CD4-positive, alpha-beta T cell treated with Interleukin-12 subunit alpha and Interleukin-12 subunit beta, for 1 hour (primary cell): ENCODE data around the gene REPS1.
"Not testable (repeated sequence)": the region's sequence is repeated elsewhere in the genome, so short reads cannot be mapped to it uniquely, and the experiment has no call there.

Source experiments
- DNase-seq: peaks from one replicate; pipeline ENCODE4 v3.0.0-alpha.2; 2020

Gene REPS1

DNA sequence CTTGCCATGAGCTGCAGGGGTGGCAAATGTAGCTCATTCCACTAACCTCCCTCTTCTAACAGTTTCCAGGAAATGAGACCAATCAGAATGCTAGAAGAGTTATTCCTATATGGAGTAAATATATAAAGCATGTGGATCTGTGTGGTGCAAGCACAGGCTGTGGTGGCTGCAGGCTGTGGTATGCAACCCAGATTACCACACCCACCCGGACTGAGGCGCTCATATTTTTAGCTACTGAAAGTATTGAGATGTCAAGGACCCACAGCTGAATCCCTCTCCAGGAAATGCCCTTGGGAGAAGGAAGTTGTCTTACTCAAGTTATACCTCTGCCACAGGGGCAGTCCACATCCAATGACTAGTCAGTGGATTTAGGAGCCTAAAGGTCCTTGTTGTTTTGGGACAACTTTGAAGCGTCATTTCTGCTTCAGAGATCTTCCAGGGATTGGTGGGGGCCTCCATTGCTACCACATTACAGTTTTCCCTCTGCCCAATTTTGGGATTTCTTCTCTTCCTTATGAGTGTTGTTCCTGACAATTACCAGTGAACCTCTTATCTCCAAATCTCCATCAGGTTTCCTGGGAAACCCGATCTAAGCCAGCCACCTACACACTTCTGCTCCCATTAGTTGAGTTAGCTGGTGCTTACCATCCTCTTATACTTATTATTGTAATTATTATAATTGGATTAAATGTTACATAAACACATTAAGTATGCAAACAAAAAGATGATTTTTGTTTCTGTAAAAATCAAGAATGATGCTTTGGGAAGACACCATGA, 12.1 kb upstream of the REPS1 start:
- DNase-seq: no peak

DNA sequence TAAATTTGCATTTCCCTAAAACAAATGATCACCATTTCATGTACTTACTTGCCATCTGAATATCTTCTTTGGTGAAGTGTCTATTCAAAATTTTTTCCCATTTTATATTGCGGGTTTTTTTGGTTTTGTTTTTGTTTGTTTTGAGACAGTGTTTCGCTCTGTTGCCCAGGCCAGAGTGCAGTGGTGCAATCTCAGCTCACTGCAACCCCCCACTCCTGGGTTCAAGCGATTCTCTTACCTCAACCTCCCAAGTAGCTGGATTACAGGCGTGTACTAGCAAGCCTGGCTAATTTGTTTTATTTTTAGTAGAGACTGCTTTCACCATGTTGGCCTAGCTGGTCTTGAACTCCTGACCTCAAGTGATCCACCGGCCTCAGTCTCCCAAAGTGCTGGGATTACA, 9.1 kb upstream of the REPS1 start:
- no peak for DNase-seq

DNA sequence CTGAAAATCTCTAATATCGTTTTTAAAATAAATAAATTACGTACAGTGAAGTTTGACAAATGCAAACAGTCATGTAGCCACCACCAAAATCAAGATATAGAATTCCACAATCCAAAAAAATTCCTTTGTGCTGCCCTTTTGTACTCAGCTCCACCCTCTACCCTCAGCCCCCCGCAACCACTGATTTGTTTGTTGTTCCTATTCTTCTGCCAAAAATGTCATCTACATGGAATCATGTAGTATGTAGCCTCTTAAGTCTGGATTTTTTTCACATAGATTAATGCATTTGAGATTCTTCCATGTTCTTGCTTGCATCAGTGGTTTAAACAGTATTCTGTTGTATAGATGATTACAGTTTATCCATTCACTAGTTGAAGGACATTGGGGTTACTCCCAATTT, 8.5 kb upstream of the REPS1 start:
- no peak for DNase-seq

DNA sequence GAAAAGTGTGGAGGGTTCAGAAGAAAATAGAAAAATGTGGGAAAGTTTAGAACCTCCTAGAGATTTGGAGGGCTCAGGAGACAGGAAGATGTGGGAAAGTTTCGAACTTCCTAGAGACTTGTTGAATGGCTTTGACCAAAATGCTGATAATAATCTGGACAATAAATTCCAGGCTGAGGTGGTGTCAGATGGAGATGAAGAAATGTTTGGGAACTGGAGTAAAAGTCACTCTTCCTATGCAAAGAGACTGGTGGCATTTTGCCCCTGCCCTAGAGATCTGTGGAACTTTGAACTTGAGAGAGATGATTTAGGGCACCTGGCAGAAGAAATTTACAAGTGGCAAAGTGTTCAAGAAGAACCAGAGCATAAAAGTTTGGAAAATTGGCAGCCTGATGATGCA, 5.4 kb upstream of the REPS1 start:
- DNase-seq: not testable (repeated sequence)

DNA sequence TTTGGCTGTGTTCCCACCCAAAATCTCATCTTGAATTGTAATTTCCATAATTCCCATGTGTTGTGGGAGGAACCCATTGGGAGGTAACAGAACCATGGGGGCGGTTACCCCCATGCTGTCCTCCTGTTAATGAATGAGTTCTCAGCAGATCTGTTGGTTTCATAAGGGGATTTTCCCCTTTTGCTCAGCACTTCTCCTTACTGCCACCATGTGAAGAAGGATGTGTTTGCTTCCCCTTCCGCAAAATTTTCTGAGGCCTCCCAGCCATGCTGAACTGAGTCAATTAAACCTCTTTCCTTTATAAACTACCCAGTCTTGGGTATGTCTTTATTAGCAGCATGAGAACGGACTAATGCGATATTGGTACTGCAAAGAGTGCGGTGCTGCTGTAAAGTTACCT, 4.9 kb upstream of the REPS1 start:
- DNase-seq: not testable (repeated sequence)

DNA sequence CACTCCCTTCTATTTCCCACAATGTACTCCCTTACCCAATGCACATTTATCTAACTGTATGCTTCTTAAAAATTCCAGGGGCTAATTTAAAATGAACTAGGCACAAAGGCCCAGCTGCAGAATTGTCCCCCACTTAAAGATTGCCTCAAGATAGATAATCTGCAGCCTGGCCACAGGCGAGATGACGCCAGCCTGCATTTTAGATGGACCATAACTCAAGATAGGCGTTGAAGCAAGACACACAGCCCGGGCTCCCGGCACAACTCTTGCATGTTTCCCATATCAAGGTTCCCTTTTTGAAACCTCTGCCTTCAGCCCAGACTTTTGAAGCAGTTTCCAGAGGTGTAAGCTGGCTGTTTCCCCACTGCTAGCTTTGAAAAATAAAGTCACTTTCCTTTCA, 3.2 kb upstream of the REPS1 start:
- no peak for DNase-seq

DNA sequence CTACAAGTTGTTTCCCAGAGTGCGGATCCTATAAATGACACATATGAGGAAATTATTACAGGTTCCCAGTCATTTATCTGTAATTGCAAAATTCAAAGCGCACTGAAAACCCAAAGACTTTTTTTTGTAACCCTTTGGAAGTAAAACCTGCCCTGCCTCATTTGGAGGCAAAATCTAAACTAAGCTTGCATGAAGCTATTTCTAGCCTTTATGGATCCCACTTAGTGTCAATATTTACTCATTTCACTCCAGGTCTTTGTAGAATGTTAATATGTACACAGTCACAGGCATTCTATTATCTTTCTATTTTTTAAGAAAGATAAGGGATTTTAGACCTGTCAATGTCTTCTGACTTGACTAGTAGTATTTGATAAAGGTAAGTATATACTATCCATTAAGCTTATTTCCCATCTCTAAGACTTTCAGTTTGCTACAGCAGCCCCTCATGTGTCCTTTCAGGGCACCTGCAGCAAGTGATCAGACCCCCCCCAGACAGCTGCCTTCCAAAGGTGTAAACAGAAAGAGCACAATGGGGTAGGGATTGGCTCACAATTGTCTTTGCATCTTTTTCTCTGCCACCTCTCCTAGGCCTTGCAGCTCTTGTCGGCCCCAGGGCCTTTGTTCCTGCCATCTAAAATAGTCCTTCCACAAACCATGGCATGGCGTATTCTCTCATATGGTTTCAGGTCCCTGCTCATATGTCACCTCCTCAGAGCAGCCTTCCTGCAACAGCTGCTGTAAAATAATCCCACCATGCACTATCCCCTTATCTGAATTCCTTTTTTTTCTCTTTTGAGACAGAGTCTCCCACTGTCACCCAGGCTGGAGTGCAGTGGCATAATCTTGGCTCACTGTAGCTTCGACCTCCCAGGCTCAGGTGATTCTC, 1.3 kb upstream of the REPS1 start:
- DNase-seq: no peak

DNA sequence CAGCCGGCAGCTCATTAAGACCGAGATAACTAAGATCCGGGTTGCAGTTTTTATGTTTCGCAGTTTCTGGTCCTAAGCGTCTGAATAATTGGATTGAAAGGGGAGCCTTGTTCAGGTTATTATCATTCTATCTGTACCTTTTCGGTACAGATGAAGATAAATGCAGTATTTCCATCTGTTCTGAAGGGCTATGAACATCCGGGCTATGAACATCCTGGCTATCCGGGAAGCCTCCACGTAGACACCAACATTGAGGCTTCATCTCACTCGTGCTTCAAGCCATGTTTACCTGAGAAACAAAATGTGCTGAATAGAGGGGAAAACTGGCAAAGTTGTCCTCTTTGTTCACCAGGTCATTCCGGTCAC, 399 bp upstream of the REPS1 start:
- DNase-seq: no peak

DNA sequence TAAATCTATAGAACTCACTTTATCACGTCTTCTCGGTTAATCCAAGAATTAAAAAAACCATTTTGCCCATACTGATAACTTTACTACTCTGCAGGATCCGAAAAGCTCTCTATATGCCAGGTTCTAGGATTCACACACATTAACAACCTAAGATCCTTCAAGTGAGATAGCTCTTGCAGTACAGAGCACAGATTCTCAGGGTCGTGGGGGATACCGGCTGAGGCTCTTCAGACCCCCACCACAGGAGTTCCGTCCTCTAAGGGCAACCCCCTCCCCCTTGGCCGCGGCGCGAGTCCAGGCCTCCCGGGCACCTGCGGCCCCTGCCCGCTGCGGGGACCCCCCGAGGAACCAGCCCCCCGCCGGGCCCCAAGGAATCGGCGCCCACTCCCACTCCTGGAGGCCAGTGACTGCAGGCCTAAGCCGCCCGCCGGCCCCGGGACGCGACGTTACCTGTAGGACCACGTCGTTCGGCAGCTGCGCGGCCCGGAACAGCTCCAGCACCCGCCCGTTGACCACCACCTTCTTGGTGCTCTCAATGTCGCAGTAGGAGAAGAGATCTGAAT, 892 bp downstream of the REPS1 start:
- DNase-seq: no peak

DNA sequence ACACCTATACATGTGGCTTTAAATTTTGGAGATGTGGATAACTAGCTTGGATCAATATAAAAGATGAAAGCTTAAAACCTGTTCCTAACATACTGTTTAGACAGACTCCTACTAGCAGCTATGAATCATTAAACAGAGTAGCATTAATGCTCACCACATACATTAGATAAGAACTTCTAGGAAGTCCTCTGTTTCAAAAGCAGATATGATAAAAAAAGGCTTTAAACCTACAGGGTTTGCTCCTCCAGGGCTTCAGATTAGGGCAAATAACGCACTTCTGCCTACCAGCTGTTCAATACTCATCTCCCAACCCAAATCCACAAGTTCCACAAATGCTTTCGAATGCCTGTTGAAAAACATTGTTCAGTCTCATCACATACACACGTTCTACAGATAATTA, 1.5 kb downstream of the REPS1 start:
- DNase-seq: peak; percentile 13

DNA sequence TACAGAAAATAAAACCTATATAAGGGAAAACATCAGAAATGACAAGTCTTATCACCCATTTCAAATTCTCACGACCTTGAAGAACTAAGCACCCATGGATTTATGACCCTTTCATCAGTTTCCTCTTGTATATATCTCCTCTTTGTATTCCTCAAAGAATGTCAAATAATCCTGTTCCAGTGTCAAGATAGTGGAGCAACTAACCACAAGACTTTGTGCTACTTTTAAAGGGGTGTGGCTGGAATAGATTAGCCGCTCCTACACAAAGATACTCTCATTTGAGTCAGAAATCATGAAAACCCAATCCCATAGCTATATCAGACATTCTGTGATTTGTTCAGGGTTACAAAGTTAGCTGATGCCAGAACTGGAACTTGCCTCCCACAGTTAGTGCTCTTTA, 6.6 kb downstream of the REPS1 start:
- no peak for DNase-seq

DNA sequence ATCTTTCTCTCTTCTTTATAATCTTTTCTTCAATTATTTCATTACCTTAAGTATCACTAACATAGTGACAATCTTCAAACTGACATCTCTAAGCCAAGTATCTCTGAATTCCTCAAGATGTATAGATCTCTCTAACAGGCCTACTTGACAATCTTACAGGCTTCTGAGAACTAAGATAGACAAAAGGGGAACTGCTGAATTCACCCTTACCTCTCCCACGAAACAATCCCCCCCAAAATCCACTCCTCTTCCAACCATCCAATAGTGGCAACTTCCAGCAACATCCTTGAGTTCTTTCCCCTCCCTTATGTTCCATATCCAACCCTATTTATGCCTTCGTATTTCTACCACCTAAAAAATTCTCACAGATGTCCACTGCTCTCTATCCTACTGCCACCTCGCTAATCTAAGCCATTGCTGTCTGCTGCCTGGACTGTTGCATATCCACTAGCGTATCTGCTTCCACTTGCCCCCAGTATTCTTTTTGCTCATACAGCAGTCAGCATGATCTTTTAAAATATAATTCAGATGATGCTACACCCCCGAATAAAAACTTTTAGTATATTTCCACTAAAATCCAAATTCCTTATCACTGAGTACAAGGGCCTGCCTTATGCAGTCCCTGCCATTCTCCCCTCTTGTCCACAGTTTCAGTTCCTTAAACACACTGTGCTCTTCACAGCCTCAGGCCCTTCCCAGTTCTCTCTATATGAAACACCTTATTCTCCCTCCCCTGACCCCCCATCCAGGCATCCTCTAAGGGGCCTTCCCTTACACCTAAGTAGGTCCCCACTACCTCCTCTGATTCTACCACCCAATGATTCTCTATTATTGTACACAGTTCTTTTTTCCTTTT, 8.0 kb downstream of the REPS1 start:
- DNase-seq: no peak

DNA sequence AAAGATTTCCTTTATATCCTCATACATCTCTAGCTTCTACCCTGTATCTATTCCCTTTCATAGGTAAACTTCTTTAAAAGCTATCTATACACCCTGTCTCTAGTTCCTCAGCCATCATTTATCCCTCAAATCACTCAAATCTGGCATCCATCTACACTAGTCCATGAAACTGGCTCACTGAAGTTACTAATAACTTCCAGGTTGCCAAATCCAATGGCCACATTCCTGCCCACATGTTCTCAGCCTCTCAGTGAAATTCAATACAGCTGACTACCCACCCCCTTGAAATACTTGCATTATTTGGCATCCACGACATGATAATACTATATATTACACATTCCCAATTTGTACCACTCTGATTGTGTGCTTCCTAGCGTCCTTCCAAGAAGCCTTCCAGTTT, 8.7 kb downstream of the REPS1 start:
- DNase-seq: no peak

DNA sequence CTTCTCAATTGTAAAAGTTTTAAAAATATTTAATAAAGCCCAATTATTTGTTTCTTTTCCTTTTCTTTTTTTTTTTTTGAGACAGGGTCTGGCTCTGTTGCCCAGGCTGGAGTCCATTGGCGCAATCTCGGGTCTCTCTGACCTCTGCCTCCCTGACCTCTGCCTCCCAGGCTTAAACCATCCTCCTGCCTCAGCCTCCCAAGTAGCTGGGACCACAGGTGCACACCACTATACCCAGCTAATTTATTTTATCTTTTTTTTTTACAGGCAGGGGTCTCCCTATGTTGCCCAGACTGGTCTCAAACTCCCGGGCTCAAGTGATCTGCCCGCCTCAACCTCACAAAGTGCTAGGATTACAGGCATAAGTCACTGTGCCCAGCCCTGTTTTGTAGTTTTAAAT, 9.8 kb downstream of the REPS1 start:
- no peak for DNase-seq

DNA sequence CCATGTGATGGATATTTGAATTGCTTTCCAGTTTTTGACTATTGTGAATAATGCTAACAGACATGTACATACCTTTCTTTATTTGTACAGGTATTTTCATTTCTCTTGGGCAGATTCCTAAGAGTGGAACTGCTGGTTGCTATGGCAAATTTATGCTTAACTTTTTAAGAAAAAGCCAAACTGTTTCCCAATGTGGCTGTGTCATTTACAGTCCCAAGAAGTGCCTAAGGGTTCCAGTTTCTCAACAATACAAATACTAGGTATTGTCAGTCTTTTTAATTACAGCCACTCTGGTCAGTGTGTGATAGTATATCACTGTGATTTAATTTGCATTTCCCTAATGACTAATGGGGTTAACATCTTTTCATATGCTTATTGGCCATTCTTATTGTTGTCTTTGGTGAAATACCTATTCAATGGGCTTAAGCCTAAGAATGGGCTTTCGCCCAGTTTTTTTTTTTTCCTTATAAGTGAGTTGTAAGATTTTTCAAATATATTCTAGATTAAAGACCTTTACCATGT, 10.3 kb downstream of the REPS1 start:
- DNase-seq: no peak

DNA sequence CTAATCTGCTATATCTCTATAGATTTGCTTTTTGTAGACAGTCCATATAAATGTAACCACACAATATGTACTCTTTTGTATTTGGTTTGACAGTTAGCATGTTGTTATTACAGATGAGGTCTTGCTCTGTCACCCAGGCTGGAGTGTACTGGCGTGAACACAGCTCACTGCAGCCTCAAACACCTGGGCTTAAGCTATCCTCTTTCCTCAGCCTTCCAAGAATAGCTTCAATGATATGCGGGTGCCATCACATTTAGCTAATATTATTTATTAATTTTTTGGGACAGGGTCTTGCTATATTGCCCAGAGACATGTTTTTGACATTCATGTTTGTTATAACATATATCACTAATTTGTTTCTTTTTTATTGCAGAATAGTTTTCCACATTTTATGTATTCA, 10.8 kb downstream of the REPS1 start:
- DNase-seq: no peak

DNA sequence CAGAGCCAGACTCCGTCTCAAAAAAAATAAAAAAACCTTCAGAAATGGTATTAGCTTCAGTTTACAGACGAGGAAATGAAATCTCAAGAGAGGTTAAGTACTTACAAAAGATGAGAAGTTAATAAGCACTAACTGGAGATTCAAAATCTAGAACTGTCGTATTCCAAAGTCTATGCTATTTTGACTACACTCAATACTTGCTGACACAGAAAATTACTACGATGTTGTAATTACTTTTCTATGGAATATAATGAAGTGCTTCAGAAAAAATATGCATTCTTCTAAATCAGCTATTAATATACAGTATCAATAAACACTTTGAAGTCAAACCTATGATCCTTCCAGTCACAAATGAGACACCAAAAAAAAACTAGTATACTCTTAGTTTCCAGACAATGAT, 12.2 kb downstream of the REPS1 start:
- no peak for DNase-seq

DNA sequence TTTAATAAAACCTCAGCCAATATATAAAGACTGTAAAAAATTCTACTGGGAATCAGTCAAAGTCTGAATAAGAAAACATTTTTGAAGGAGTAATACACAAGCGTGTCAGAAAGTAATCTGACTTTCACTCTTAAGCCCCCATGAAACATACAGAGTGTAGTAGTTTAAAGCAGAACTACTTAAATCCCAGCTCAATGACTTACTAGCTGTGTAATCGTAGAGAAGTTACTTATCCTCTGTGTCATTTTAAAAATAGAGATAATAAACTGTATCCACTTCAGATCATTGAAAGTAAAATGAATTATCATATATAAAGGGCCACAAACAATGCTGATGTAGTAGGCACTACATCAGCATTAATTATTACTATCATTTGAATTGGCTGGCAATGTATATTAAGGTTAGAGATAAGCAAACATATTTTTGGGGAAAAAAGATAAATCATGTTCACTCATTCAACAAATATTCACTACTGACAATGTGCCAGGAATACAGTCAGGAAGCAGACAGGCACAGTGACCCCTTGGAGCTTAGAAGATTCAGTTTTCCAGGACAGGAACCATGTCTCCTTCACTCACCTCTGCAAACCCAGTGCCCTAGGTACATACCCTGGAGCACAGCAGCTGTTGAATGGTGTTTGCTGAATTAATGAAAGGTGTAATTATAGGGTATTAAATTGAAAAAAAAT, 14.4 kb downstream of the REPS1 start:
- no peak for DNase-seq

DNA sequence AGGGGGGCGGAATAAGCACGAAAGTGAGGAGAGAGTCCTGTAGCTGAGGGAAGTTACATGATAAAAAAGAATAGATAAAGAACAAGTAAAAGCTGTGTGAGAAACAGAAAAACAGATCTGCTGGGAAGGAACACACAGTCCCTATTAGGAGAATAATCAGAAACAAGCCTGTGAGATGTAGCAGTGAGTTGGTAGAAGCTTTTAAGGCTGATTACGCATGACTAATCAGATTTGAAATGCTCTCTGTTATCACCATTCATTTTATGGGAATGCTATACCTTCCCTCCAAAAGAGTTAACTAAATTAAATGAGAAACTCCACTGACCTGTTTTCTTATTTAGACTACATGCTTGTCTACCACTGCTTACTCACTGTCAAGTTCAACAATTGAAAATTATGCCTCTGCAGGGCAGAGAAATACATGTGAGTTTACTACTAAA, 15.8 kb downstream of the REPS1 start:
- no peak for DNase-seq

DNA sequence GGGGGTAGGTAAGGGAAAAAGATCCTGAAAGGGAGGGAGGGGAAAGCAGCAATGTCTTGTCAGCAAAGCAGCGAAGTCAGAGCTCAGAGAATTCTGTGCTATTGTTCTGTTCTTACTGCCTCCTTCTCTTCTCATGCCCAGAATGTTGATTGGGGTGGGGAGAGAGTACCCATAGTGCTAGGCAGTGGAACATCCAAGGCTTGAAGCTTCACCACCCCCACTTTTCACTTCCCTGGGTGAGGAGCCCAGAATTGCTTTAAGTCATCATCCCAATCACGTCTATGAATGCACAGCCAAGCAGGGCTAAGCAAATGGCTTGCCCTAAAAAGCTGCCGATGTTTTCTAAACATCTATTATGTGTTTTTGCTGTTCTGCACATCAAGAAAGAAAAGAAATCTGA, 16.5 kb downstream of the REPS1 start:
- DNase-seq: no peak

DNA sequence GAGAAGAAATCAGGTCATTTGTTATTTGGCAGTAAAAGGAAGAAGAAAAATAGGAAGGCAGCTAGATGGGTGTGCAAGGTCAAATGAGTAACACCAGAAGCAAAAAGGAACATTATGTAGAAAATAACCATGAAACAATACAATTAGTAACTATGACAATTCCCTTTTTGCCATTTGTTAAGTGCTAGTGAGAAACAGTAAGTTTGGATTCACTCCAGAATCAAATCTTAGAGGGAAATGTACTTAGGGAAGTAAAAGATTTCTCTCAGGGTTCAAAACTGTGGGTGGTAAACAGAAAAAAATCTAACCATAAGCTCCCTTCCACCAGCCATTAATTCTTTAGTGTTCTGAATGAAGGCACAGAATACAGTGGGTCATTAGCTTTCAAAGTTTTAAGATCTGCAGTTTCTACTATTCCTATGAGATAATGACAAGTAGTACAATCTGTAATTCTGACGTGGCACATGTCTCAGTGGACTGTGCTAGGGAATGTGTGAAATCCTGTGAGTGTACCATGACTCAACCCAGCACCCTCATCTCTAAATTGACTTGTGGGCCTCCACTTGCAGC, 17.1 kb downstream of the REPS1 start:
- DNase-seq: no peak

DNA sequence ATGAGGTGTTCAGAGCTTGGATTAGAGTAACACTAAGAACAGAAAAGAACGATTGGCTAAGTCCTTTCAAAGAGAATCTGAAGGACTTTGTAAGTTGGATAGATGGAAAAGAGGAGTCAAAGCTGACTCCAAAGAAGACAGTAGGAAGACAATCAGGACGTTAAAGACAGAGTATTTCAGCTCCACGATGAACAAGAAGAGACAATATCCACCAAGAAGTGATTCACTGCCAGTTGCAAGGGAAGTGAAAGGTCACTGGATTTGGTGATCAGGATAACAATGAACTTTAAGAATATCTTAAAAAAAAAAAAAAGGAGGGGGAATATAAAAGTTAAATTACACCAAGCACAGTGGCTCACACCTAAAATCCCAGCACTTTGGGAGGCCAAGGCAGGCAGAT, 17.9 kb downstream of the REPS1 start:
- no peak for DNase-seq
